Erythroblast (primary cell): Measurements from ENCODE around the gene PDZK1IP1.

ENCODE experiments used
- GATA1 ChIP-seq: IDR thresholded peaks from 2 replicates; pipeline ENCODE4 v1.6.1; 2011; ENCODE audit warnings: low read depth, mild to moderate bottlenecking, control low read depth, low read length, moderate library complexity
- POLR2A ChIP-seq: IDR thresholded peaks from 2 replicates; pipeline ENCODE4 v1.6.1; 2011; ENCODE audit warnings: mild to moderate bottlenecking, low read length

GRCh38 chr1:47232187-47232874 lies 42.5 kb upstream of the PDZK1IP1 start, which contains the start of gene TAL1:
- peak; percentile 83 for TF ChIP-seq POLR2A
- TF ChIP-seq GATA1: peak; percentile 94
